SK-N-SH (cell line): Measurements from ENCODE around the gene ENOX1. TPM values are rescaled to one million over a fixed set of nuclear protein-coding genes. Genes with fewer than 3 reads are reported as not detected.

ENCODE experiments used
- CTCF ChIA-PET: fragments of 300-600, 350-600 bp; formaldehyde crosslinking; extraction: SDS; loops from one replicate; lab custom pipeline; 2021; lab: Yijun Ruan, JAX
- POLR2A ChIA-PET: fragments of 350-600 bp; sonication (Branson Sonifier 250); formaldehyde crosslinking; extraction: SDS; loops from one replicate; lab custom pipeline; 2020; ENCODE audit warnings: antibody characterized with exemption, inconsistent platforms; lab: Yijun Ruan, JAX
- DNase-seq: peaks from one replicate; pipeline ENCODE4 v3.0.0; 2012
- H2AFZ ChIP-seq: fragments of 200-600 bp; sonication (generic); 2 replicates; pipeline ENCODE4 v1.8.1; 2016; ENCODE audit warnings: antibody characterized with exemption, mild to moderate bottlenecking, low read depth
- H3F3A ChIP-seq: fragments of 200-600 bp; sonication (generic); replicated peaks from 2 replicates; pipeline ENCODE3; 2016; ENCODE audit warnings: antibody characterized with exemption, mild to moderate bottlenecking; ENCODE audit not compliant: insufficient read depth
- H3K27ac ChIP-seq, 2 experiments: fragments of 200-500 bp in 1 of 2; fragments of 200-600 bp in 1 of 2; sonication (Bioruptor generic) in 1 of 2; sonication (generic), shearing (Covaris generic) in 1 of 2; 2 replicates each; pipeline versions ENCODE4 v1.5.1 to v1.6.1; 2014 to 2016; ENCODE audit warnings: low read depth in 2 of 2, inconsistent platforms in 1 of 2, low read length in 1 of 2, mild to moderate bottlenecking in 1 of 2, mixed read lengths in 1 of 2
- H3K27me3 ChIP-seq: fragments of 200-600 bp; sonication (generic), shearing (Covaris generic); 2 replicates; pipeline ENCODE4 v1.6.1; 2016; ENCODE audit warnings: mixed run types; ENCODE audit not compliant: insufficient read depth
- H3K36me3 ChIP-seq, 2 experiments: fragments of 200-500 bp in 1 of 2; fragments of 200-600 bp in 1 of 2; sonication (Bioruptor generic) in 1 of 2; sonication (generic) in 1 of 2; replicated peaks in 1 of 2; 2 replicates each; pipeline versions ENCODE3 to v1.5.1; 2014 to 2016; ENCODE audit warnings: low read length in 1 of 2, mild to moderate bottlenecking in 1 of 2; ENCODE audit not compliant: insufficient read depth in 2 of 2, control insufficient read depth in 1 of 2
- H3K4me1 ChIP-seq, 2 experiments: fragments of 200-500 bp in 1 of 2; fragments of 200-600 bp in 1 of 2; sonication (Bioruptor generic) in 1 of 2; sonication (generic), shearing (Covaris generic) in 1 of 2; 2 replicates each; pipeline versions ENCODE4 v1.5.1 to v1.6.1; 2014 to 2016; ENCODE audit warnings: low read depth in 1 of 2, low read length in 1 of 2, mixed run types in 1 of 2; ENCODE audit not compliant: insufficient read depth in 2 of 2, control insufficient read depth in 1 of 2
- H3K4me2 ChIP-seq: fragments of 200-600 bp; sonication (generic), shearing (Covaris generic); 2 replicates; pipeline ENCODE4 v1.6.1; 2017; ENCODE audit warnings: mixed run types
- H3K4me3 ChIP-seq, 2 experiments: fragments of 200-500 bp in 1 of 2; fragments of 200-600 bp in 1 of 2; sonication (Bioruptor generic) in 1 of 2; sonication (generic), shearing (Covaris generic) in 1 of 2; 2 replicates each; pipeline versions ENCODE4 v1.5.1 to v1.8.1; 2014 to 2016; ENCODE audit warnings: low read depth in 2 of 2, inconsistent platforms in 1 of 2, low read length in 1 of 2, mild to moderate bottlenecking in 1 of 2, mixed read lengths in 1 of 2, moderate library complexity in 1 of 2
- H3K79me2 ChIP-seq: fragments of 200-600 bp; sonication (generic); 2 replicates; pipeline ENCODE4 v1.8.1; 2017; ENCODE audit warnings: mild to moderate bottlenecking; ENCODE audit not compliant: insufficient read depth
- H3K9ac ChIP-seq: fragments of 200-600 bp; sonication (generic); 2 replicates; pipeline ENCODE4 v1.6.1; 2017; ENCODE audit warnings: mixed run types
- H3K9me2 ChIP-seq: fragments of 200-600 bp; sonication (generic); 2 replicates; pipeline ENCODE4 v1.6.1; 2017; ENCODE audit warnings: mixed run types
- H3K9me3 ChIP-seq: fragments of 200-600 bp; sonication (generic); 2 replicates; pipeline ENCODE4 v1.6.1; 2017; ENCODE audit warnings: mixed run types, mild to moderate bottlenecking, moderate library complexity
- H4K20me1 ChIP-seq: fragments of 200-600 bp; sonication (generic); 2 replicates; pipeline ENCODE4 v1.6.1; 2017; ENCODE audit warnings: mild to moderate bottlenecking, mixed run types; ENCODE audit not compliant: insufficient read depth
- CHD2 ChIP-seq: fragments of 150-350 bp; IDR thresholded peaks from 2 replicates; pipeline ENCODE4 v1.6.1; 2018; ENCODE audit warnings: low read length; ENCODE audit not compliant: partially characterized antibody
- CTCF ChIP-seq: fragments of 200-600 bp; sonication (generic); IDR thresholded peaks from 2 replicates; pipeline ENCODE4 v1.6.1; 2017; ENCODE audit warnings: antibody characterized with exemption, mild to moderate bottlenecking, moderate library complexity
- EP300 ChIP-seq, 2 experiments: IDR thresholded peaks; 2 replicates each; pipeline versions ENCODE4 v1.4.0 to v1.6.1; 2012; ENCODE audit warnings: borderline replicate concordance in 1 of 2, low read depth in 1 of 2, low read length in 1 of 2
- FOXJ3 ChIP-seq: sonication (generic); formaldehyde crosslinking; IDR thresholded peaks from 2 replicates; pipeline ENCODE4 v1.5.1; 2020; ENCODE audit warnings: mild to moderate bottlenecking, missing genetic modification reagents
- GABPA ChIP-seq: IDR thresholded peaks from 2 replicates; pipeline ENCODE4 v1.4.0; 2012; ENCODE audit warnings: low read depth, mild to moderate bottlenecking
- GATA2 ChIP-seq: sonication (generic); formaldehyde crosslinking; IDR thresholded peaks from 2 replicates; pipeline ENCODE4 v1.5.0; 2020; ENCODE audit warnings: mild to moderate bottlenecking, missing genetic modification reagents
- IRF3 ChIP-seq: fragments of 150-350 bp; IDR thresholded peaks from 2 replicates; pipeline ENCODE4 v1.6.1; 2016; ENCODE audit warnings: mild to moderate bottlenecking, low read depth, low read length
- JUND ChIP-seq: IDR thresholded peaks from 2 replicates; pipeline ENCODE4 v1.4.0; 2012
- MAX ChIP-seq: IDR thresholded peaks from 2 replicates; pipeline ENCODE4 v1.4.0; 2012; ENCODE audit warnings: low read depth
- MEF2A ChIP-seq: IDR thresholded peaks from 2 replicates; pipeline ENCODE4 v1.4.0; 2012; ENCODE audit warnings: low read depth, borderline replicate concordance
- NRF1 ChIP-seq: IDR thresholded peaks from 2 replicates; pipeline ENCODE4 v1.6.1; 2012; ENCODE audit warnings: low read depth, mild to moderate bottlenecking, low read length
- POLR2AphosphoS5 ChIP-seq: IDR thresholded peaks from 2 replicates; pipeline ENCODE4 v1.6.1; 2012; ENCODE audit warnings: low read depth, low read length
- RCOR1 ChIP-seq: fragments of 150-350 bp; IDR thresholded peaks from 2 replicates; pipeline ENCODE4 v1.6.1; 2017; ENCODE audit warnings: antibody characterized with exemption, low read length
- SIN3A ChIP-seq: IDR thresholded peaks from 2 replicates; pipeline ENCODE4 v1.6.1; 2012; ENCODE audit warnings: low read depth, mild to moderate bottlenecking, low read length, moderate library complexity, borderline replicate concordance
- TCF12 ChIP-seq: IDR thresholded peaks from 2 replicates; pipeline ENCODE4 v1.4.0; 2012
- TEAD4 ChIP-seq: IDR thresholded peaks from 2 replicates; pipeline ENCODE4 v1.4.0; 2012; ENCODE audit warnings: mild to moderate bottlenecking, borderline replicate concordance; ENCODE audit not compliant: insufficient read depth
- USF1 ChIP-seq: IDR thresholded peaks from 2 replicates; pipeline ENCODE4 v1.4.0; 2012; ENCODE audit warnings: low read depth, borderline replicate concordance
- WGBS: methylation state at CpG from one replicate; pipeline ENCODE4 v1.1.6; 2017; ENCODE audit warnings: low lambda C conversion rate; 5-methylcytosine and 5-hydroxymethylcytosine counted together
- polyA plus RNA-seq, 3 experiments: library from polyadenylated mRNA; depleted of rRNA; stranded (reverse); fragments of >200 nt; gene quantifications; 2 replicates each; pipeline ENCODE4 v1.2.3, GENCODE V29; 2012

ENOX1 gene
- polyA plus RNA-seq, 1 of the 3 experiments (the other 2 are of a cell fraction): 5.8 TPM

- ChIA-PET CTCF (interaction anchor here (0.6 kb wide), 1 partner anchor 634 kb away, joined by 4 read pairs; no protein-coding TSS in a partner anchor), POLR2A (no interaction called here)
- Histone ChIP-seq H3K9ac (no peak overlapping the region), H3K36me3 (no peaks in the 10 kb centered on the region), H3F3A (no peaks in the 10 kb centered on the region), H3K9me2 (no peaks in the 10 kb centered on the region), H3K4me2 (no peak overlapping the region), H3K4me1 (no peaks in the 10 kb centered on the region; a peak in 3 of 4 replicates), H4K20me1 (no peaks in the 10 kb centered on the region), H3K79me2 (no peaks in the 10 kb centered on the region), H3K4me3 (no peak overlapping the region), H2AFZ (no peak overlapping the region), H3K27ac (no peak overlapping the region), H3K27me3 (no peaks in the 10 kb centered on the region), H3K9me3 (no peaks in the 10 kb centered on the region)
- no peak for DNase-seq
- TF ChIP-seq MAX (no peak), POLR2AphosphoS5 (no peak)
Measured at GRCh38 chr13:43587376-43587775, 199.4 kb downstream of the ENOX1 start.

- DNase-seq: no peak
- no peak for TF ChIP-seq CTCF
- no peak for TF ChIP-seq IRF3
- TF ChIP-seq TCF12: no peak
- no peak for TF ChIP-seq GABPA
Measured at GRCh38 chr13:43584751-43585150, 202.0 kb downstream of the ENOX1 start.

GRCh38 chr13:43583321-43583720 lies 203.5 kb downstream of the ENOX1 start:
- 79% methylated on average over 1 of the region's 1 CpG for WGBS
- POLR2A ChIA-PET: no interaction called here

More at GRCh38 chr13:43584751-43585150, 202.0 kb downstream of the ENOX1 start:
- Histone ChIP-seq H3K4me1 (no peaks in the 10 kb centered on the region; a peak in 1 of 4 replicates), H3K9me2 (no peaks in the 10 kb centered on the region), H3K4me2 (no peak overlapping the region), H3K27ac (no peak overlapping the region), H3K9me3 (no peaks in the 10 kb centered on the region), H3K9ac (no peak overlapping the region), H3K4me3 (no peak overlapping the region), H3K36me3 (no peaks in the 10 kb centered on the region), H3K27me3 (no peaks in the 10 kb centered on the region), H4K20me1 (no peaks in the 10 kb centered on the region), H3F3A (no peaks in the 10 kb centered on the region), H3K79me2 (no peaks in the 10 kb centered on the region), H2AFZ (no peak overlapping the region)
- WGBS: 85% methylated on average over 3 of the region's 3 CpGs
- POLR2A ChIA-PET: no interaction called here
- CTCF ChIA-PET: no interaction called here

More at GRCh38 chr13:43583321-43583720, 203.5 kb downstream of the ENOX1 start:
- H3K4me1 ChIP-seq: no peaks in the 10 kb centered on the region; a peak in 1 of 4 replicates
- H2AFZ ChIP-seq: no peak overlapping the region
- H3K79me2 ChIP-seq: no peaks in the 10 kb centered on the region
- H3K36me3 ChIP-seq: no peaks in the 10 kb centered on the region
- H3K9ac ChIP-seq: no peak overlapping the region
- CTCF ChIA-PET: interaction anchor here (0.8 kb wide), 1 partner anchor 29 kb away, joined by 3 read pairs; no protein-coding TSS in a partner anchor
- DNase-seq: no peak
- H3K27me3 ChIP-seq: no peaks in the 10 kb centered on the region
- H3K9me2 ChIP-seq: no peaks in the 10 kb centered on the region
- no peak overlapping the region for H3K27ac ChIP-seq
- no peak for TF ChIP-seq NRF1
- TF ChIP-seq GABPA: no peak
- TF ChIP-seq CHD2: no peak
- no peak for TF ChIP-seq RCOR1
- TF ChIP-seq TEAD4: no peak
- no peak for TF ChIP-seq FOXJ3 (CRISPR knock-in tag)
- no peak for TF ChIP-seq MAX
- no peak for TF ChIP-seq SIN3A
- no peak for TF ChIP-seq GATA2 (CRISPR knock-in tag)
- TF ChIP-seq EP300 (IDR thresholded peaks at IDR 0.05; ENCODE audit: borderline replicate concordance in 1 of 2, low read depth in 1 of 2, low read length in 1 of 2): no peak
- TF ChIP-seq MEF2A: no peak
- TF ChIP-seq USF1: no peak
- no peak for TF ChIP-seq JUND
- TF ChIP-seq, all 33 proteins: peak for 0
- no peaks in the 10 kb centered on the region for H3F3A ChIP-seq
- no peak overlapping the region for H3K4me2 ChIP-seq
- no peaks in the 10 kb centered on the region for H3K9me3 ChIP-seq
- no peak overlapping the region for H3K4me3 ChIP-seq
- no peaks in the 10 kb centered on the region for H4K20me1 ChIP-seq
